Caki2 (cell line): ENCODE measurements around the gene TMA7. TPM values are rescaled to one million over a fixed set of nuclear protein-coding genes. Genes with fewer than 3 reads are reported as not detected.

Experiments
- DNase-seq: peaks from one replicate; pipeline ENCODE4 v3.0.0-alpha.2; 2015; ENCODE audit warnings: low read depth
- in situ Hi-C: cut with HindIII; loops from 2 replicates; pipeline ENCODE4 v1.10.0; 2016; ENCODE audit warnings: low sequenced_read_pairs, low pct_unique_long_range_greater_than_20kb, mixed read lengths
- total RNA-seq: library from RNA; depleted of rRNA; stranded (reverse); fragments of >200 nt; shearing (Covaris generic); gene quantifications from 2 replicates; pipeline ENCODE4 v1.2.3, GENCODE V29; 2014; ENCODE audit warnings: low replicate concordance

TMA7 gene
- total RNA-seq, 1 experiment from 2014 or later, result 418 TPM

- DNase-seq, result no peak
- in situ Hi-C loops, result no loop called here
These were observed 9.4 kb upstream of the TMA7 start for GRCh38 chr3:48430708-48431101.

DNA sequence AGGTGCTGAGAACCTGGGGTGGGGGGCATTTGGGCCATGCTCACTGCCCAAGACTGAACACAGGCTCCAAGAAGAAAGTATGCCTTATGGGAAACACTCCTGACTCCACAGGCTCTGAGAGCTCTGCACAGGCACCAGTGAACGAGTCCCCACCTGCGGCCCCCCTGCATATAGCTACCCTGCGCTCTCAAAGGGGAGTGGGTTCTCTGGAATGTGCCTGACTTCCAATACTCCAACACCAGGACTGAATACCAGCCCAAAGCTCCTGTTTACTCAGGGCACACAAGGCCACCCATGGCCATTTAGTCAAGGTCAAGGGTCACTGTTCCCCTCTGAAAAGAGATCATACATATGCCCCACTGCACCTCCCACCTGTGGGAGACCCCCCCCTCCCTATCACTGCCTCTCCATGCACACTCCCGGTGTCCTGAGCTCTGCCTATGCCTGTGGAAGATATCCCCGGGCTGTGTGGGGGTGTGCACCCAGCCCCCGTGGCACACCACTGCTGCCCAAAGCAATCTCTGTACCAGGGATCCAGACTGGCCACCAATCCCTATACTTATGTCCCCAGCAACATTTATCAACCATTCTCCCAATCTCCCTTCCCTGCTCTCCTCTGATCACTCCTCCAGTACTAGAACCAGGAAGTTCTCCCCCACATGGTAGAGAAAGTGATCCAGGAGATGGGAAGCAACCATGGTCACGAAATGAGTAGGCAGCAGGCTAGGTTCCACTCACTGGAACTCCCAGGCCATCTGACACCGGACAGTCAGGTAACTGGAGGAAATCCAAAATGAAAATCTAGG is 8.6 kb upstream of the TMA7 start:
- in situ Hi-C loops, result no loop called here
- DNase-seq, result no peak

- DNase-seq, result peak; percentile 30
- in situ Hi-C loops, result no loop called here
These were observed 7.4 kb upstream of the TMA7 start for GRCh38 chr3:48432411-48433371.

- in situ Hi-C loops, result no loop called here
These were observed 6.5 kb upstream of the TMA7 start for GRCh38 chr3:48433472-48434118.

DNA sequence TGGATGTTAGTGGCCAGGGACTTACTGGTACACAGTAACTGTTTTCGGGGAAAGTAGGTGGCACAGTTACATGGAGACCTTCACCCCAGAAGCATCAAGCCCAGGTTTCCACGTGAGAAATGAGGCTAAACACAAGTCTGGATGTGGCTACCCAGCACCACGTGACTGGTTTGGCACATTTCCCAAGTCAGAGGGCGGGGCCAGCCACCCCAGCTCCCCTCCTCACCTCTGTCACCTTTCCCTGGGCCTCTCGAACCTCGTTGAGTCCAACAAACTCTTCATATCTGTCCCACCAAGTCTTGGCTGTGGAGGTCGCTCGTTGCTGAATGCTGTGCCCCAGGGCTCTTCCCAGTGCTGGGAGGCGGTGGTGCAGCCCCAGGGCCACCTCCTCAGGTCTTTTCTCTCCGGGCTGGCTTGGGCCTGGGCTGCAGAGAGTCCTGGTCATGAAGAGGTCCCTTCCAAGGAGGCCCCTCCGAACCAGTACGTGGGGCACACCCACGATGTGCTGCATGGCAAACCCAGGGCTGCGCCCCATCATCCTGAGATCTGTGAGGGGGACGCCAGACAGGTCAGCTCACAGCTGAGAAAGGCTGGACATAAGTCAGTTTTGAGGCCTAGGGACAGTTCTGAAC is 5.3 kb upstream of the TMA7 start:
- in situ Hi-C loops, result no loop called here
- no peak for DNase-seq

More at GRCh38 chr3:48433472-48434118, 6.5 kb upstream of the TMA7 start:
- DNase-seq, result peak; percentile 72

- no peak for DNase-seq
- in situ Hi-C loops, result no loop called here
These were observed 4.8 kb upstream of the TMA7 start for GRCh38 chr3:48435223-48435595.

DNA sequence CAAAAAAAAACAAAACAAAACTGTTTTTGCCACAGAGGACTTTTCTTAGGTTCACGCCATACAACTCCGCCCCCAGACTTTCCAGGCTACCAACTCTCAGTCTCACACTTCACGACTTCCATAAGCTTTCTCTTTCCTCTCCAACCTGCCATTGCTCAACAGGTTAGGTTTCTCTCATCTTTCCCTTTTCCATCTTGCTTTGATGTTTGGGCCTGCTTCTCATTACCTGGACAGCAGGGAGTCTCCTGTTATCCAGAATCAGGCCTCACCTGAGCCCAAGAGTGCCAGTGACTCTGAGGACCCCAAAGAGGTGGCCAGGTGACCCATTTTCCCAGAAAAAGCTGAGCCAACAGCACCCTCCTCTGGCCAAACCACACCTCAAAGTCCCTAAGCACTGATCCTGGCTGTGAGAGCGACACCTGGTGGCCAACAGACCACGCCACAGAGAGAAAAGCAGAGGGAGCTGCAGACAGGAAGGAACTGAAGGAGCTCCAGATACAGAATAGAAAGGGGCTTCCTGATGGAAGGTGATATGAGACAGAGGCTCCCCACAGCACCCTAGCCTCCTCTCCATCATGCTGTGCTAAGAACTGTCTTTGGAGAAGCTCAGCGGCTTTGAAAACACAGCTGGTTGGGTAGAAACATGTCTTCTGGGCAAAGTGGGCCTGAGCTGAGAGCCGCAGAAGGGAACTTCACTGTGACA is 4.1 kb upstream of the TMA7 start:
- peak; percentile 72 for DNase-seq
- in situ Hi-C loops, result no loop called here

DNA sequence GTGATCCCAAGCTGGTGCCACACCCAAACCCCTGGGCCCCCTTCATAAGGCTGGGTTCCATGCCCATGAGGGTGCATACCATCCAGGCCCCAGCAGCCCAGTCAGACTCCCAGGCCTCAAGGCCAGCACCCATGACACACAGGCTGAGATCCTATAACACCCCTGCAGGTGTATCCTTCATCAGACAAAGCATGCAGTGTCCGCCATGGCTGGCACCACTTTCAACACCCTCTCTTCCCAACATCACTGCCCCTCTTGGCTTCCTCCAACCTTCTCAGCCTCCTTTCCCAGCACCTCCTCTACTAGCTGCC is 3.6 kb upstream of the TMA7 start:
- in situ Hi-C loops, result no loop called here
- DNase-seq, result no peak

DNA sequence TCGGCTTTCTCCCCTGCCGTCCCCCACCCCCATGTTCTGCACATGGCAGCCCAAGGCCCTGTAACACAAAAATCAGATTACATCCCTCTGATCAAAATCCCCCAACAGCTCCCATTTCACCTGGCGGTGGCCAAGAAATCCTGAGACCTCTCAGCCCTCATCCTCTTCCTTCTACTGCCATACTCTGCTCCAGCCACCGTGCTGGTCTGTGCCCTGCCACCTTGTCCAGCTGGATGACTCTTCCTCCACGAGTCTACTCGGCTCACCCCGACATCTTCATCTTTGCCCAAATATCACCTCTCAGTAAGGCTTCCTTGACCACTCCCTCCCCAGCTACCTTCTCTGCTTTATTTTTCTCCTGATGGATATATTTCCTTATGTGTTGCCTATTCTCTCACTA is 3.2 kb upstream of the TMA7 start:
- no peak for DNase-seq
- in situ Hi-C loops, result no loop called here

DNA sequence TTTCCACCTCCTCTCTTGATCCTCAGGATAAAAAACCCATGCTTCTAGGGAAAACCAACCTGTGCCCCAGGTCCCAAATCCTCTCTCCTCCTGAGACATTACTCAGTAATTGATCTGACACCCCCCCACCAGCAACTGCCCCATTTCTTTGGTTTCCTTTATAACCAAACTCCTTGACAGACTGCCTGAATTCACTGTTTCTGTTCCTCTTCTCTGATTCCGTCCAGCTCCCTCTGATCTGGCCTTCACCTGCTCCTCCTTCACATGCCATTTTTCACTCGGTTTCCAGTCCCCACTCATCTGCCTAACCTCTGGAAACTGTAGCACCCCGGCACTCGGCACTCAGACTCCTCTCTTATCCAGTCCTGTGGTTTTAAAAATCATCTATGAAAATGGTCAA is 2.2 kb upstream of the TMA7 start:
- no peak for DNase-seq
- in situ Hi-C loops, result no loop called here

- no peak for DNase-seq
- in situ Hi-C loops, result no loop called here
These were observed 517 bp downstream of the TMA7 start for GRCh38 chr3:48440590-48440958.

DNA sequence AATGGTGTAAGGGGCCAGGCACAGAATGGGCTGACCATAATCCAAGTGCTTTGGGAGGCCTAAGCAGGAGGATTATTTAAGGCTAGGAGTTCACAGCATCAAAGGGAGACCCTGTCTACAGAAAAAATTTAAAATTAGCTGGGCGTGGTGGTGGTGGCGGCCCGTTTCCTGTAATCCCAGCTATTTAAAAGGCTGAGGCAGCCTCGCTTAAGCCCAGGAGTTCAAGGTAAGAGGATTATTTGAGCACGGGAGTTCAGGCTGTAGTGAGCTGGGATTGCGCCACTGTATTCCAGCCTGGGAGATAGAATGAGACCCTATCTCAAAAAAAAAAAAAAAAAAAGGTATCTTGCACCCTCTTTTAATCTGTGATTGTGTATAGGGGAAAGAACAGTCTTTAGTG is 1.9 kb downstream of the TMA7 start:
- in situ Hi-C loops, result no loop called here
- DNase-seq, result no peak

DNA sequence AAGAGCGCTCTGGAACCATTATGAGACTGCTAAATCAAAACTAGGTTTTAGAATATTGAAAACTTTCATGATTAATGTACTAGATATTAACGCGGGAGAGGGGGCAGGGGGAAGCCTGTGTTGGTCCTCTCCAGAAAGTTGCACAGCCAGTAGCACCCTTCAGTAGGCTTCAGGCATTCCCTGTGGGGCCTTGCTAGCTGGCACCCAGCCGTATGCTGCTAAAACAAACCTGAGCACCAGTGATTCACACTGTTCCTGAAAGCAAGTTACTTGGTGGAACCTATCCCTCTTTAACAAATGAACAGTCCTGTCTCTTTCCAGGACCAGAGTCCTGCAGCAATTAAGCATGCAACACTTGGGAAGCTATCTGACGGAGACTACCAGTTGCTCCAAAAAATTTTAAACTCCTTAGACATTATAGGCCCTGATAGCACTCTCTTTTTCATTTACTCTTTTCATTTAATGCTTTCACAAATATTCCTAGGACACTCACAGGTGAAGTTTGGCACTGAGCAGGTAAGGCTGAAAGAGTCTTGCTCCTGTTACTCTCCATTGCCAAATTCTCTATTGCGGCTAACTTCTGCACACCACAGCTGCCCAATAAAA is 5.3 kb downstream of the TMA7 start:
- DNase-seq, result no peak
- in situ Hi-C loops, result no loop called here

GRCh38 chr3:48446043-48446424 is 6.0 kb downstream of the TMA7 start:
- in situ Hi-C loops, result no loop called here
- DNase-seq, result no peak

DNA sequence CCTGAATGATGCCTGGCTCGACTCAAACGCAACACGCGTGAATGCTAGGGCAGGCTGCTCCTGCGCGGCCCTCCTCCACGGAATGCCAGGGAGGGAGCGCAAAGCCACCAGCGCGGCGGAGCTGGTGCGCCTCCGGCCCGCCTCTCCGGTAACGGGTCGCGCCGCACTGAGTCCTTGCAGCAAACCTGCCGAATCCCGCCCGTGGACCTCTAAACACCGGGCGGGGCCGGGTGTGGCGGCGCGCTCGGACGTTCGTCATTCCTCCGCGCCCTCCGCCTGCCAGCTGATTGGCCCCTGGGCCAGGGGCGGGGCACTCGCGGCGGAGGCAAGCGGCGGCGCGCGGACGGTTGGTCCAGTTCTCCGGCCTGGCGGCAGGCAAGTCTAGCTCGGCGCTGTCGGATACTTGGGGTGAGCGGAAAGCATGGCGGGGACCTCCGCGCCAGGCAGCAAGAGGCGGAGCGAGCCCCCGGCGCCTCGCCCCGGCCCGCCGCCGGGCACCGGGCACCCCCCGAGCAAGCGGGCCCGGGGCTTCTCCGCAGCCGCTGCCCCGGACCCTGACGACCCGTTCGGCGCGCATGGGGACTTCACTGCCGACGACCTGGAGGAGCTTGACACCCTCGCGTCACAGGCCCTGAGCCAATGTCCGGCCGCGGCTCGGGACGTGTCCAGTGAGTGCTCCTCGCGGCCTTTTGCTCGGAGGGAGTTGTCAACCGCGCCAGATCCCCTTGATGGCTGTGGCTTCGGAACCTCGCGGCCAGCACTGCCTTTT is 6.6 kb downstream of the TMA7 start, which contains the start of gene ATRIP:
Gene ATRIP, plus strand, starts transcription at position 313 of the 769 bp plus-strand sequence. Its CDS starts 109 bp downstream, at position 422.
- in situ Hi-C loops, result no loop called here
- peak; percentile 84 for DNase-seq

DNA sequence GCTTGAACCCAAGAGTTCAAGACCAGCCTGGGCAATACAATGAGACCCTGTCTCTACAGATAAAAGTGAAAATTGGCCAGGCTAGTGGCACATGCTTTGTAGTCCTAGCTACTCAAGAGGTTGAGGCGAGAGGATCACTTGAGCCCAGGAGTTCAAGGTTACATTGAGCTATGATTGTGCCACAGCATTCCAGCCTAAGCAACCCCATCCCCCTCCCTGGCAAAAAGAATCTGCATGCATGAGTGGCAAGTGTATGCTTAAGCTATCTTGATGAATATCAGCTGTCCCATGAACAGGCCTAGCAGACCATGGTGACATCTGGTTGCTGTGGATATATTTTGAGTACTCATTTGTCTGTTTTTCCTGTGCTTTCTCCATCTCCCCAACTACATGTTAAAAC is 11.2 kb downstream of the TMA7 start:
- DNase-seq, result no peak
- in situ Hi-C loops, result no loop called here

DNA sequence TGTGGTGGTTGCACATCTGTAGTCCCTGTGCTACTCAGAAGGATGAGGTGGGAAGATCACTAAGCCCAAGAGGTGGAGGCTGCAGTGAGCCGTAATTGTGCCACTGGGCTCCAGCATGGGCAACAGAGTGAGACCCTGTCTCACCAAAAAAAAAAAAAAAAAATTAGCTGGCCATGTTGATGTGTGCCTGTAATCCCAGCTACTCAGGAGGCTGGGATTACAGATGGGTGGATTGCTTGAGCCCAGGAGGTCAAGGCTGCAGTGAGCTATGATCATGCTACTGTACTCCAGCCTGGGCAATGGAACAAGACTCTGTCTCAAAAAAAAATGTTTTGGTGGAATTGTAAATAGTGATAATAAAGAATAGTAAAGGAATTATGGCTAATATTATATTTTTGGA is 16.4 kb downstream of the TMA7 start:
- no peak for DNase-seq
- in situ Hi-C loops, result no loop called here
